Coronary artery (tissue), 2 donors: Measurements from ENCODE around the gene G6PC1.
A peak's percentile ranks its signal among the peaks of the same experiment; 100 is the strongest.
"Not testable (repeated sequence)": the region's sequence is repeated elsewhere in the genome, so short reads cannot be mapped to it uniquely, and the experiment has no call there.

ENCODE experiments used
- DNase-seq: peaks from one replicate; pipeline ENCODE4 v3.0.0-alpha.2; 2017; ENCODE audit warnings: low spot score
- H3K27ac ChIP-seq, 2 donors: fragments of 200-600 bp; sonication (generic); one replicate each; pipeline ENCODE4 v1.5.1; 2016 to 2019
- H3K4me3 ChIP-seq: fragments of 200-600 bp; sonication (generic); 2 replicates; pipeline ENCODE4 v1.5.1; 2016; ENCODE audit warnings: mild to moderate bottlenecking, moderate library complexity
- CTCF ChIP-seq: fragments of 200-600 bp; sonication (generic); IDR thresholded peaks from one replicate; pipeline ENCODE4 v1.5.1; 2019; ENCODE audit warnings: antibody characterized with exemption

G6PC1 gene

GRCh38 chr17:42877037-42877436 is 23.6 kb upstream of the G6PC1 start:
- no peak for DNase-seq

GRCh38 chr17:42878123-42878880 is 22.3 kb upstream of the G6PC1 start:
- no peak for DNase-seq
- H3K27ac ChIP-seq, result no peak overlapping the region
- no peak overlapping the region for H3K4me3 ChIP-seq
- TF ChIP-seq CTCF, result no peak

More at GRCh38 chr17:42877037-42877436, 23.6 kb upstream of the G6PC1 start:
- no peak for TF ChIP-seq CTCF
- no peak overlapping the region for H3K4me3 ChIP-seq
- no peak overlapping the region for H3K27ac ChIP-seq

- DNase-seq, result no peak
- no peak for TF ChIP-seq CTCF
- Histone ChIP-seq H3K4me3 (no peak overlapping the region), H3K27ac (peak overlapping the region in 1 of 2 donors; percentile 14)
Observed at GRCh38 chr17:42878924-42879595, 21.5 kb upstream of the G6PC1 start.

- DNase-seq, result no peak
- TF ChIP-seq CTCF, result no peak
- H3K27ac ChIP-seq, result peak overlapping the region in 1 of 2 donors; percentile 14
Observed at GRCh38 chr17:42879596-42879985, 21.0 kb upstream of the G6PC1 start.

GRCh38 chr17:42880776-42881310 is 19.8 kb upstream of the G6PC1 start:
- Histone ChIP-seq H3K4me3 (no peak overlapping the region), H3K27ac (no peak overlapping the region)
- no peak for TF ChIP-seq CTCF
- no peak for DNase-seq

More at GRCh38 chr17:42879596-42879985, 21.0 kb upstream of the G6PC1 start:
- no peak overlapping the region for H3K4me3 ChIP-seq

GRCh38 chr17:42881706-42882105 is 18.9 kb upstream of the G6PC1 start:
- not testable (repeated sequence) for H3K4me3 ChIP-seq, H3K27ac ChIP-seq, DNase-seq

GRCh38 chr17:42882166-42882565 is 18.4 kb upstream of the G6PC1 start:
- H3K4me3 ChIP-seq, result no peak overlapping the region
- no peak for DNase-seq
- no peak overlapping the region for H3K27ac ChIP-seq
- TF ChIP-seq CTCF, result no peak
